Suprapubic skin (tissue), 4 donors: Measurements from ENCODE around the gene TRIM31.

Experiments
- CTCF ChIP-seq, 2 donors: fragments of 200-600 bp in 1 of 2; fragments of 450-650 bp in 1 of 2; sonication (generic) in 1 of 2; IDR thresholded peaks; one replicate each; pipeline ENCODE4 v1.5.1; 2016 to 2019; ENCODE audit warnings: antibody characterized with exemption in 2 of 2, mild to moderate bottlenecking in 1 of 2, moderate library complexity in 1 of 2
- EP300 ChIP-seq: sonication (generic); formaldehyde crosslinking; IDR thresholded peaks from one replicate; pipeline ENCODE4 v1.6.1; 2017; ENCODE audit warnings: antibody characterized with exemption
- POLR2A ChIP-seq, 2 donors: fragments of 450-650 bp; IDR thresholded peaks; one replicate each; pipeline ENCODE4 v1.6.1; 2017; ENCODE audit warnings: antibody characterized with exemption in 2 of 2, mild to moderate bottlenecking in 2 of 2, moderate library complexity in 2 of 2
- POLR2AphosphoS5 ChIP-seq, 3 donors: sonication (generic); formaldehyde crosslinking; IDR thresholded peaks; one replicate each; pipeline ENCODE4 v1.6.1; 2017; ENCODE audit warnings: antibody characterized with exemption in 3 of 3

GRCh38 chr6:30156774-30157173 lies 43.9 kb upstream of the TRIM31 start:
- no peak for TF ChIP-seq POLR2AphosphoS5 (IDR thresholded peaks at IDR 0.05)
- TF ChIP-seq EP300 = no peak
- TF ChIP-seq CTCF (IDR thresholded peaks at IDR 0.05) = no peak
- TF ChIP-seq POLR2A (IDR thresholded peaks at IDR 0.05) = no peak
